ENCODE measurements around the gene TFEB.

DNA sequence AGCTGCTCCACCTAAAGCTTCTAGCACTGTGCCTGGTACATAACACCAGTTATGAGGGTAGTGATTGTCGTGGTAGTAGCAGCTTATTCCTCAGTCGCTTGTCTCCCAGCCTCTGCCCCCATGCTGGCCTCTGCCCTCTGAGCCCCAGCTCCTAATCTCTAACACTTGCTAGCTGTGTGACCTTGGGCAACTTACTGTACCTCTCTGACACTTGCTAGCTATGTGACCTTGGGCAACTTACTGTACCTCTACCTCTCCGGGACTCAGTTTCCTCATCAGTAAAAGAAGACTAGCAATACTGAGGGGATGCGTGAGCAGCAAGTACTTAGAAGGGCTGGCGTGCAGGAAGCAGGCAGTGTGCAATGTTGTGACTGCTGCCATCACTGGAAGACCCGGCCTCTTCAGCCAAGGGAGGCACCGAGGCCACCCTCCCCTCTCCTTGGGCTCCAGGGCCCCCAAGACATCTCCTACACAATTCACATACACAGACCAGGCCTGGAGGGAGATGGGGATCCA, 87.3 kb downstream of the TFEB start:
- TF ChIP-seq, protein P1, sequence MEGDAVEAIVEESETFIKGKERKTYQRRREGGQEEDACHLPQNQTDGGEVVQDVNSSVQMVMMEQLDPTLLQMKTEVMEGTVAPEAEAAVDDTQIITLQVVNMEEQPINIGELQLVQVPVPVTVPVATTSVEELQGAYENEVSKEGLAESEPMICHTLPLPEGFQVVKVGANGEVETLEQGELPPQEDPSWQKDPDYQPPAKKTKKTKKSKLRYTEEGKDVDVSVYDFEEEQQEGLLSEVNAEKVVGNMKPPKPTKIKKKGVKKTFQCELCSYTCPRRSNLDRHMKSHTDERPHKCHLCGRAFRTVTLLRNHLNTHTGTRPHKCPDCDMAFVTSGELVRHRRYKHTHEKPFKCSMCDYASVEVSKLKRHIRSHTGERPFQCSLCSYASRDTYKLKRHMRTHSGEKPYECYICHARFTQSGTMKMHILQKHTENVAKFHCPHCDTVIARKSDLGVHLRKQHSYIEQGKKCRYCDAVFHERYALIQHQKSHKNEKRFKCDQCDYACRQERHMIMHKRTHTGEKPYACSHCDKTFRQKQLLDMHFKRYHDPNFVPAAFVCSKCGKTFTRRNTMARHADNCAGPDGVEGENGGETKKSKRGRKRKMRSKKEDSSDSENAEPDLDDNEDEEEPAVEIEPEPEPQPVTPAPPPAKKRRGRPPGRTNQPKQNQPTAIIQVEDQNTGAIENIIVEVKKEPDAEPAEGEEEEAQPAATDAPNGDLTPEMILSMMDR (IDR thresholded peaks at IDR 0.05), result no peak
- no peak for TF ChIP-seq POLR2A (IDR thresholded peaks at IDR 0.05)
